Measurements from ENCODE around the gene FGG.

GRCh38 chr4:154559141-154559493 is 53.3 kb downstream of the FGG start:
- TF ChIP-seq CTCF (optimal IDR thresholded peaks at IDR 0.05 in 1 of 3, IDR thresholded peaks at IDR 0.05 in 1 of 3, conservative IDR thresholded peaks at IDR 0.05 in 1 of 3; ENCODE audit: extremely low read depth in 1 of 3, insufficient read depth in 2 of 3, low read length in 3 of 3) (no peak), EZH2 (IDR thresholded peaks at IDR 0.05; ENCODE audit: low read length) (no peak)
